Neural cell (in vitro differentiated cells): ENCODE data around the gene NSDHL. TPM values are rescaled to one million over a fixed set of nuclear protein-coding genes. Genes with fewer than 3 reads are reported as not detected.

Experiments used
- H2AFZ ChIP-seq: fragments of 200-600, 300-800 bp; sonication (generic), shearing (Covaris generic); 2 replicates; pipeline ENCODE4 v1.6.0; 2014; ENCODE audit warnings: low read depth, mild to moderate bottlenecking, antibody characterized with exemption, low read length, moderate library complexity
- H3F3A ChIP-seq: fragments of 200-600 bp; shearing (Covaris generic); 2 replicates; pipeline ENCODE4 v1.6.1; 2016; ENCODE audit warnings: mild to moderate bottlenecking, moderate library complexity, mixed read lengths, antibody characterized with exemption, low read length; ENCODE audit not compliant: insufficient read depth, poor library complexity, severe bottlenecking
- H3K27ac ChIP-seq: fragments of 200-600, 300-800 bp; sonication (generic), shearing (Covaris generic); 2 replicates; pipeline ENCODE4 v1.5.1; 2014; ENCODE audit warnings: mild to moderate bottlenecking, low read length, moderate library complexity
- H3K27me3 ChIP-seq: fragments of 300-800, 200-600 bp; sonication (generic), shearing (Covaris generic); 2 replicates; pipeline ENCODE4 v1.6.0; 2014; ENCODE audit warnings: mild to moderate bottlenecking, low read depth, low read length, moderate library complexity; ENCODE audit not compliant: insufficient read depth
- H3K36me3 ChIP-seq: fragments of 300-800, 200-600 bp; sonication (generic), shearing (Covaris generic); 2 replicates; pipeline ENCODE4 v1.5.1; 2014; ENCODE audit warnings: mild to moderate bottlenecking, antibody characterized with exemption, low read length, moderate library complexity; ENCODE audit not compliant: insufficient read depth
- H3K4me2 ChIP-seq: fragments of 300-800, 200-600 bp; sonication (generic), shearing (Covaris generic); 2 replicates; pipeline ENCODE4 v1.6.0; 2014; ENCODE audit warnings: mild to moderate bottlenecking, low read length
- H3K4me3 ChIP-seq: fragments of 300-800, 200-600 bp; sonication (generic), shearing (Covaris generic); 2 replicates; pipeline ENCODE4 v1.5.1; 2014; ENCODE audit warnings: mild to moderate bottlenecking, low read length, moderate library complexity
- H3K79me2 ChIP-seq: fragments of 200-600 bp; shearing (Covaris generic); replicated peaks from 2 replicates; pipeline ENCODE4 v1.6.0; 2014; ENCODE audit warnings: mild to moderate bottlenecking, low read length, moderate library complexity; ENCODE audit not compliant: insufficient read depth
- H3K9ac ChIP-seq: fragments of 300-800, 200-600 bp; sonication (generic), shearing (Covaris generic); 2 replicates; pipeline ENCODE4 v1.6.1; 2016; ENCODE audit warnings: mild to moderate bottlenecking, low read length, mixed read lengths
- H3K9me2 ChIP-seq: fragments of 200-600 bp; shearing (Covaris generic); 2 replicates; pipeline ENCODE4 v1.6.1; 2016; ENCODE audit warnings: mild to moderate bottlenecking, low read length, mixed read lengths; ENCODE audit not compliant: insufficient read depth
- H3K9me3 ChIP-seq: fragments of 200-600, 300-800 bp; sonication (generic), shearing (Covaris generic); 2 replicates; pipeline ENCODE4 v1.6.1; 2016; ENCODE audit warnings: mild to moderate bottlenecking, mixed run types, low read length, moderate library complexity, mixed read lengths
- H4K20me1 ChIP-seq: fragments of 200-600 bp; shearing (Covaris generic); 2 replicates; pipeline ENCODE4 v1.6.1; 2016; ENCODE audit warnings: mild to moderate bottlenecking, mixed run types; ENCODE audit not compliant: insufficient read depth
- EP300 ChIP-seq: fragments of 450-650 bp; conservative IDR thresholded peaks from 2 replicates; pipeline ENCODE4 v1.6.1; 2014; ENCODE audit warnings: antibody characterized with exemption, mild to moderate bottlenecking, moderate library complexity; ENCODE audit not compliant: poor library complexity, severe bottlenecking
- EZH2 ChIP-seq: fragments of 200-600, 300-800 bp; shearing (Covaris generic), sonication (generic); IDR thresholded peaks from 2 replicates; pipeline ENCODE4 v1.6.1; 2014; ENCODE audit warnings: antibody characterized with exemption, low read length, borderline replicate concordance, mild to moderate bottlenecking; ENCODE audit not compliant: insufficient read depth, poor library complexity, severe bottlenecking
- MXI1 ChIP-seq: fragments of 450-650 bp; conservative IDR thresholded peaks from 2 replicates; pipeline ENCODE4 v1.6.1; 2014; ENCODE audit warnings: antibody characterized with exemption, mild to moderate bottlenecking; ENCODE audit not compliant: poor library complexity, severe bottlenecking
- POLR2AphosphoS5 ChIP-seq: IDR thresholded peaks from 2 replicates; pipeline ENCODE4 v1.6.1; 2012
- RAD21 ChIP-seq: fragments of 450-650 bp; conservative IDR thresholded peaks from 2 replicates; pipeline ENCODE4 v1.6.1; 2014; ENCODE audit warnings: antibody characterized with exemption, mild to moderate bottlenecking, moderate library complexity
- SMC3 ChIP-seq: fragments of 450-650 bp; conservative IDR thresholded peaks from 2 replicates; pipeline ENCODE4 v1.6.1; 2014; ENCODE audit warnings: antibody characterized with exemption, mild to moderate bottlenecking, moderate library complexity; ENCODE audit not compliant: poor library complexity
- TAF1 ChIP-seq: IDR thresholded peaks from 2 replicates; pipeline ENCODE4 v1.6.1; 2012; ENCODE audit warnings: low read depth
- polyA plus RNA-seq: library from polyadenylated mRNA; depleted of rRNA; stranded (reverse); fragments of >200 nt; gene quantifications from 2 replicates; pipeline ENCODE4 v1.2.3, GENCODE V29; 2014
- TF ChIP-seq, protein P1 (sequence below): IDR thresholded peaks from 2 replicates; pipeline ENCODE4 v1.6.1; 2012; ENCODE audit warnings: borderline replicate concordance
- TF ChIP-seq, protein P2 (sequence below): fragments of 450-650 bp; IDR thresholded peaks from 2 replicates; pipeline ENCODE4 v1.5.1; 2014; ENCODE audit warnings: antibody characterized with exemption, mild to moderate bottlenecking, moderate library complexity; ENCODE audit not compliant: poor library complexity, severe bottlenecking

The NSDHL gene
- polyA plus RNA-seq, 1 donor from 2014 or later, result 18.4 TPM

DNA sequence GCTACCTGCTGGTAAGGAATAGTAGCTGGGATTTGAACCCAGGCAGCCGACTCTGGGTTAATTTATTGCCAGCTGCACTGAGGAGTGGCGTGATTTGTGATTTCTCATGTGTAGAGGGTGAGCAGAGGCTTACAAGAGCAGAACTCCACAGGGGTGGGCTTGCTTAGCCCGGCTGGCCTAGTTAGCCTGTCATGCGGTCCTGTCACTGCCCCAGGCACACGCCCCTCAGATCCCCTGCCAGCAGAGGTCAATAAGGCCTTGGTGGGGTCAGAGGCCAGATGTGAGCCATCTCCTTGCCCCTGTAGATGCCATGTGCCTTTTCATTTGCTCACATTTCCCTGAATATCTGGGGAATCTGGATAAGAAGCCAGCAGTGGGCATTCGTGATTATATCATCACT, 13.4 kb downstream of the NSDHL start:
- Histone ChIP-seq H3K9me2 (no peaks in the 10 kb centered on the region), H3K4me3 (no peak overlapping the region)

DNA sequence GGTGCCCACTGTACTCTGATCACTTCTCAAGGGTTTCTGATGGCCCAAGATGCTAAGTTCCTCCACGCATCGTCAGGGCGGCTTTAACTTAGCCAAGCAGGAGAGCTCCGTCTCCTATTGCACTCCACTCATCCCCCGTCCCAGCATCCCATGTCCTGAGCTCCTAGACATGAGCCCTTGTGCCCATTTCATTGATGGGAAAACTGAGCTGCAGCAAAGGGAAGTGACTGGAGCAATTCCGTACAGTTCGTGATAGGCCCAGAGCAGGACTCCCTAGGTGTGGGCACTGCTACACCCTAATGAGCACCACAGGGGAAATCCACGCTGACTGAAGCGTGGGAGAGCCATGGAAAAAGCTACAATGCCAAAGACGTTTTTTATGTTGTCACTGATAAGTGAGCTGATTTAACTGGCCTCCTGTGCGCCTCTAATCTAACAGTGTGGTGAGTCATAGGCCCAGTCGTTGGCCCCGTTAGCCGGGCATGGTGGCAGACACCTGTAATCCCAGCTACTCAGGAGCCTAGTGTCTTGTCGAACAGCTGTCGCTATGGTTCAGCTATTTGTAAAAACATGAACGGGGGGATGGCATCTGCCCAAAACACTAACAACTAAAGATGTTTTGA, 14.9 kb downstream of the NSDHL start:
- H3K36me3 ChIP-seq, result no peaks in the 10 kb centered on the region
- no peak overlapping the region for H3K4me3 ChIP-seq
- no peaks in the 10 kb centered on the region for H3K9me2 ChIP-seq
- no peak overlapping the region for H3K4me2 ChIP-seq
- H3F3A ChIP-seq, result no peaks in the 10 kb centered on the region
- TF ChIP-seq SMC3, result no peak
- TF ChIP-seq RAD21, result no peak
- no peak for TF ChIP-seq POLR2AphosphoS5
- TF ChIP-seq, protein P1, sequence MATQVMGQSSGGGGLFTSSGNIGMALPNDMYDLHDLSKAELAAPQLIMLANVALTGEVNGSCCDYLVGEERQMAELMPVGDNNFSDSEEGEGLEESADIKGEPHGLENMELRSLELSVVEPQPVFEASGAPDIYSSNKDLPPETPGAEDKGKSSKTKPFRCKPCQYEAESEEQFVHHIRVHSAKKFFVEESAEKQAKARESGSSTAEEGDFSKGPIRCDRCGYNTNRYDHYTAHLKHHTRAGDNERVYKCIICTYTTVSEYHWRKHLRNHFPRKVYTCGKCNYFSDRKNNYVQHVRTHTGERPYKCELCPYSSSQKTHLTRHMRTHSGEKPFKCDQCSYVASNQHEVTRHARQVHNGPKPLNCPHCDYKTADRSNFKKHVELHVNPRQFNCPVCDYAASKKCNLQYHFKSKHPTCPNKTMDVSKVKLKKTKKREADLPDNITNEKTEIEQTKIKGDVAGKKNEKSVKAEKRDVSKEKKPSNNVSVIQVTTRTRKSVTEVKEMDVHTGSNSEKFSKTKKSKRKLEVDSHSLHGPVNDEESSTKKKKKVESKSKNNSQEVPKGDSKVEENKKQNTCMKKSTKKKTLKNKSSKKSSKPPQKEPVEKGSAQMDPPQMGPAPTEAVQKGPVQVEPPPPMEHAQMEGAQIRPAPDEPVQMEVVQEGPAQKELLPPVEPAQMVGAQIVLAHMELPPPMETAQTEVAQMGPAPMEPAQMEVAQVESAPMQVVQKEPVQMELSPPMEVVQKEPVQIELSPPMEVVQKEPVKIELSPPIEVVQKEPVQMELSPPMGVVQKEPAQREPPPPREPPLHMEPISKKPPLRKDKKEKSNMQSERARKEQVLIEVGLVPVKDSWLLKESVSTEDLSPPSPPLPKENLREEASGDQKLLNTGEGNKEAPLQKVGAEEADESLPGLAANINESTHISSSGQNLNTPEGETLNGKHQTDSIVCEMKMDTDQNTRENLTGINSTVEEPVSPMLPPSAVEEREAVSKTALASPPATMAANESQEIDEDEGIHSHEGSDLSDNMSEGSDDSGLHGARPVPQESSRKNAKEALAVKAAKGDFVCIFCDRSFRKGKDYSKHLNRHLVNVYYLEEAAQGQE, result no peak
- no peak for TF ChIP-seq MXI1
- TF ChIP-seq TAF1, result no peak
- no peak for TF ChIP-seq EP300
- TF ChIP-seq EZH2, result no peak
- TF ChIP-seq, protein P2, sequence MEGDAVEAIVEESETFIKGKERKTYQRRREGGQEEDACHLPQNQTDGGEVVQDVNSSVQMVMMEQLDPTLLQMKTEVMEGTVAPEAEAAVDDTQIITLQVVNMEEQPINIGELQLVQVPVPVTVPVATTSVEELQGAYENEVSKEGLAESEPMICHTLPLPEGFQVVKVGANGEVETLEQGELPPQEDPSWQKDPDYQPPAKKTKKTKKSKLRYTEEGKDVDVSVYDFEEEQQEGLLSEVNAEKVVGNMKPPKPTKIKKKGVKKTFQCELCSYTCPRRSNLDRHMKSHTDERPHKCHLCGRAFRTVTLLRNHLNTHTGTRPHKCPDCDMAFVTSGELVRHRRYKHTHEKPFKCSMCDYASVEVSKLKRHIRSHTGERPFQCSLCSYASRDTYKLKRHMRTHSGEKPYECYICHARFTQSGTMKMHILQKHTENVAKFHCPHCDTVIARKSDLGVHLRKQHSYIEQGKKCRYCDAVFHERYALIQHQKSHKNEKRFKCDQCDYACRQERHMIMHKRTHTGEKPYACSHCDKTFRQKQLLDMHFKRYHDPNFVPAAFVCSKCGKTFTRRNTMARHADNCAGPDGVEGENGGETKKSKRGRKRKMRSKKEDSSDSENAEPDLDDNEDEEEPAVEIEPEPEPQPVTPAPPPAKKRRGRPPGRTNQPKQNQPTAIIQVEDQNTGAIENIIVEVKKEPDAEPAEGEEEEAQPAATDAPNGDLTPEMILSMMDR, result no peak
- no peaks in the 10 kb centered on the region for H4K20me1 ChIP-seq
- no peaks in the 10 kb centered on the region for H3K79me2 ChIP-seq
- no peak overlapping the region for H3K9ac ChIP-seq
- no peak overlapping the region for H2AFZ ChIP-seq
- H3K27me3 ChIP-seq, result no peaks in the 10 kb centered on the region
- no peak overlapping the region for H3K27ac ChIP-seq
- H3K9me3 ChIP-seq, result no peaks in the 10 kb centered on the region

More for the DNA sequence above, 13.4 kb downstream of the NSDHL start:
- no peak overlapping the region for H2AFZ ChIP-seq
- H3K27ac ChIP-seq, result no peak overlapping the region
- H3K79me2 ChIP-seq, result no peaks in the 10 kb centered on the region
- no peaks in the 10 kb centered on the region for H3K36me3 ChIP-seq
- no peaks in the 10 kb centered on the region for H3K27me3 ChIP-seq
- H3F3A ChIP-seq, result no peaks in the 10 kb centered on the region
- H3K4me2 ChIP-seq, result no peak overlapping the region
- TF ChIP-seq SMC3 (no peak), POLR2AphosphoS5 (no peak), RAD21 (no peak), MXI1 (no peak), EP300 (no peak)
- TF ChIP-seq, protein P1, result no peak
- TF ChIP-seq, protein P2, result no peak
- H3K9ac ChIP-seq, result no peak overlapping the region
- no peaks in the 10 kb centered on the region for H4K20me1 ChIP-seq
- no peaks in the 10 kb centered on the region for H3K9me3 ChIP-seq
